Stimulated activated CD8-positive, alpha-beta memory T cell treated with anti-CD3 and anti-CD28 coated beads, Interleukin-12 subunit alpha, Interleukin-12 subunit beta, amount 100 ng/mL, for 24 hours (primary cell): ENCODE data around the gene FIBCD1.

Source experiments
- DNase-seq: peaks from one replicate; pipeline ENCODE4 v3.0.0-alpha.2; 2020; ENCODE audit errors: extremely low read depth

The FIBCD1 gene

DNA sequence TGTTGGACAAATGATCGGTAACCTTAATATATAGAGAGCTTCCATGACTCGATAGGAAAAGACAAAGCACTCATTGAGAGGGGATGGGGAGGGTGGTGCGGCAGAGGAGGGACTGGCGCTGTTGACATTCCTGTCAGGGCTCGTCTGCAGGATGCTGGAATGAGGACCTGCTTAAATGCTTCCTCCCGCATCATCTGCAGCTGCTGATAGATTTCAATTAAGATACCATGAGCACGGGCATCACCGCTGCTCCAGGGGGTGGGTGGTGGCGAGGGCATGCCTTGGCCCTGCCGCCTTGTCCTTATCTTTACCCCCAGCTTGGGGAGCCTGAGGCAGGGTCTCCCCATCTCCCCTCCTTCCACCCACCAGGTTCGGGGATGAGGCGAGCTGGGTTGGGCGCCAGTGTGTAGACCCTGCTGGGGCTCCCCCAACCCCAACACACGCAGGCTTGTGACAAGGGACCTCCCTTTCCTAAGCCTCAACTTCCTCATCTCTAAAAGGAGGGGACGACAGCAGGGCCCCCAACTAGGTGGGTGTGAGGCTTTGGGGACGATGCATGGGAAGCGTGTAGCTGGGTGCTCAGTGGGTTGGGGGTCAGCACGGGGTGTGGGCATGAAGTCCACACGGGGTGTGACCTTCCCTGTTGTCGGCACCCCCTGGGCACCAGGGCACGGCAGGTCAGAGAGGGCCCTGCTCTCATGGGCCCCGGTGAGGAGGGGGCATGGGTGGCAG is 30.7 kb downstream of the FIBCD1 start:
- DNase-seq, result no peak

DNA sequence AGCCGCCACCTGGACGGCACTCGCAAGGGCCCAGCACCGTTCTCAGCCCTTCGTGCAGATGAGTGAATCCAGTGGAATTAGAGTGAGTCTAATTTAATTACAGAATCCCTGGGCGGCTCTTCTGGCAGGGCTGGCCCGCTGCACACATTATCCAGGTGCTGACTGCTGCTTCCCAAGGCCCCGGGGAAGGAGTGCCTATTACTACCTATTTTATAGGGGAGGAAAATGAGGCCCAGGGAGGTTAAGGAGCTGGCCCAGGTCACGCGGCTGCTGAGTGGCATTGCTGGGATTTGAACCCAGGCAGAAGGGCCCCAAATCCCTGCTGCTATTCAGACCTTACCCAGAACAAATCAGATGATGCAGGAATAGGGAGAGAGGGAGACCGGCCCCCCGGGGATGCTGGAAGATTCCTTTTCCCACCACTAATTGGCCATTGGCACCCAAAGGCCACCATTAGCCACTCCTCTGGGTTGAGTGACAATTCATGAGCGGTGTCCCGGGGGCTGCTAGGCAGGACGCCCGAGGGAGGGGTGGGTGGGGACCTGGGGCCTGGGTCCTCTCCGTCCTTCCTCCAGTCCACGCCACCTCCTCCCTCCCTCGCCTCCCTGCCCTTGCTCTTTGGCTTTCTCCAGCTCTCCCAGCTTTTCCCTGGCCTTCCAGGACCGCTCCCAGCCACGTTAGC is 32.2 kb downstream of the FIBCD1 start:
- no peak for DNase-seq

DNA sequence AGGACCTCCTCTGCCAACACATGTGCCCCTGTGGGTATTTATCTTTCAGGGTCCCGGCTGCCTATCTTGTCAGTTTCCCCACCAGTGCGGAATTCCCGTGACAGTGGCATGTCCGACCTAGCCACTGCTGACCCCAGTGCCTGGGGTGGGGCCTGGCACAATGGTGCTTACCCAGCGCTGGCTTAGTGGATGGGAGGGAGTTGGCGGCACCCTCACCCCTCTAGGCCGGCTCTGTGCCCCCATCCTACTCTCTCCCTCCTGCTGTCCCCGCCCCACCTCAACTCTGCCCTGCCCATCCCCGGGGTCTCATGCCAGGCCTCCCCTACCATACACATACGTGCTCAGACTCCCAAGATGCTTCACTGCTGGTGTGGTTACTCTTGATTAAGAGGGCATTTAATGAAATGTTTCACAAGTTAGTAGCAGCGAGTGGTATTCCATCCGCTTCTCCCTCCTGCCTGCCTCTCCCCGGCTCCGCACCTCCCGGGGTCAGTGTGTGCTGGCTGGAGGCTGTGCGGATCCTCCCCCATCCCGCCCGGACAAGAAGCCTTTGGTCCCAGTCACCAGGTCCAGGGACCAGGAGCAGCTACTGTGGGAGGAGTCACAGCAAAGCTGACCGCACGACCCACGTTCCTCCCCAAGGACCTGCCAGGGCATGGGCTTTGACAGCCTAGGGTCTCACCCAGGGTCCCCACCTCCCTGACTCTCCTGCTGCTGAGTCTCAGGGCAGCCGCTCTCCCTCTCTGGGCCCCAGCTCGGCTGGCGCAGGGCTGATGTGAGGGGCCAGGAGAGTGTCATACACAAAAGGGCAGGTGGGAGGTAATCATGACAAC is 32.9 kb downstream of the FIBCD1 start:
- no peak for DNase-seq

DNA sequence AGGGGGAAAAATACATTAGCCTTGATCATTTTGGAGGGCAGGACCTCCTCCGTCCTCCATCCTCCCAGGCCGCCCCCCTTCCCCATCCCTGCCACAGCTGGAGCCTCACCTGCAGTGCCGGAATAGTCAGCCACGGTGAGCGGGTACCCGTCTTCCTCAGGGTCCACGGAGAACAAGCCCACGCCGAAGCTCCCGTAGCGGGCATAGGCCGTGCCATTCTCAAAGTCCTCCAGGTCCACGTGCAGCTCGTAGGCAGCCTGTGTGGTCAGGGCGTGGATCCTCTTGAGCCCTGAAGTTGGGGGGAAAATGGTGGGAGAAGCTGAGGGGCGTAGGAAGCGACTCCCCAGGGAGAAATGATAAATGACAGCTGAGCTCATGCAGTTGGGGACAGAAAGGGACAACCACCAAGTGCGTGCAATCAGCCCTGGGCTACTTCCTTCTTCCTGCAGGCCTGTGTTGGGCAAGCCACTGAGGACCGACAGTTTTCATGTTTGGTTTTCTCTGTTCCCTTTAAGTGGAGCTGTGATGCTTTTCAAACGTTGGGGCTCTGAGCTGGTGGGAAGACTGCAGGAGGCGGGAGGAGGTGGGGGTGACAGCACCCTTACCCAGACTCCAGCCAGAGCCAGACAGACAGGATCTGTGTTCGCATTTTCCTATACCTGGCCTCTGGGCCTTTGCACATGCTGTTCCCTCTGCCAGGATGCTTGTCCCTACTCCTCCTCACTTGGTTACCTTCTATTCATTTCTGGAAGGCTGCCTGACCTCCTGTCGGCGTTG is 33.7 kb downstream of the FIBCD1 start:
- DNase-seq, result no peak

DNA sequence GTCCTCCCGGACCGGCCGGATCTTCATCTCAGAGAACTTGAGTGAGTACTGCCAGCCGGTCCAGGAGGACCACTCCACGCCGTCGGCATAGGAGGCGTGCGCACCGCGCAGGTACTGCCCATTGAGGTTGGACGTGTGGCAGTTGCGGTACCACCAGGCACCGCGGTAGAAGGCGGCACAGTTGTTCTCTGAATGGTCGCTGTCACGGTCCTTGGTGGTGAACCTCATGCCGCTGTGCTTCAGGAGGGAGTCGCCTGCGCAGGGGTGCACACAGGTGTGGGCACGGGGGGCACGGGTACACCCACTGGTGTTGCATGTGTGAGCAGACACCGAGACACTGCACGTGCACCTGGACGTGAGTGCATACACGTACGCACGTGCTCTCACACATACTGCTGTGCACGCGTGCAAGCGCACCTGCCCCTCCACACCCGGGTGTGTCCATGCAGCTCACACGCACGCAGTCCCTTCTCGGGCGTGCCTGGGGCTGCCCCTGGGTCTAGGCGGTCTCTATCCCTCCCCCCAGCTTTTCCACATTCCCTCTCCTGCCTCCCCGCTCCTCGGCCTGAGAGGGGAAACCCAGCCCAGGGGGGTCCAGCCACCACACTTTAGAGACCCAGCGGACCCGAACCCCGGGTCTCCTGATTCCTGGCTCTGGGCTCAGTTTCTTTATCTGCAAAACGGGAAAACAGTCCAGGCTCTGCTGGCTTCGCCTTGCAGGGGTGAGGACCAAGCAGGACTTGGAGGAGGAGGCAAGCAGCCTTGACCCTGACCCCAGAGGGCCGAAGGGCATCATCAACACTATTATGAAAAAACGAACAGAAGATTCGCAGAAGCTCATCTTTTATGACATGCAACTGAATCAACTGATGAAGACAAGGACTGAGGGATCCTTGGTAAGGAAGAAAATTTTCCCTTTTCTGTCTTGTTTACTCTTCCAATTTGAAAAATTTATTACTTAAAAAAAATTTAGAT is 34.7 kb downstream of the FIBCD1 start:
- DNase-seq, result no peak

DNA sequence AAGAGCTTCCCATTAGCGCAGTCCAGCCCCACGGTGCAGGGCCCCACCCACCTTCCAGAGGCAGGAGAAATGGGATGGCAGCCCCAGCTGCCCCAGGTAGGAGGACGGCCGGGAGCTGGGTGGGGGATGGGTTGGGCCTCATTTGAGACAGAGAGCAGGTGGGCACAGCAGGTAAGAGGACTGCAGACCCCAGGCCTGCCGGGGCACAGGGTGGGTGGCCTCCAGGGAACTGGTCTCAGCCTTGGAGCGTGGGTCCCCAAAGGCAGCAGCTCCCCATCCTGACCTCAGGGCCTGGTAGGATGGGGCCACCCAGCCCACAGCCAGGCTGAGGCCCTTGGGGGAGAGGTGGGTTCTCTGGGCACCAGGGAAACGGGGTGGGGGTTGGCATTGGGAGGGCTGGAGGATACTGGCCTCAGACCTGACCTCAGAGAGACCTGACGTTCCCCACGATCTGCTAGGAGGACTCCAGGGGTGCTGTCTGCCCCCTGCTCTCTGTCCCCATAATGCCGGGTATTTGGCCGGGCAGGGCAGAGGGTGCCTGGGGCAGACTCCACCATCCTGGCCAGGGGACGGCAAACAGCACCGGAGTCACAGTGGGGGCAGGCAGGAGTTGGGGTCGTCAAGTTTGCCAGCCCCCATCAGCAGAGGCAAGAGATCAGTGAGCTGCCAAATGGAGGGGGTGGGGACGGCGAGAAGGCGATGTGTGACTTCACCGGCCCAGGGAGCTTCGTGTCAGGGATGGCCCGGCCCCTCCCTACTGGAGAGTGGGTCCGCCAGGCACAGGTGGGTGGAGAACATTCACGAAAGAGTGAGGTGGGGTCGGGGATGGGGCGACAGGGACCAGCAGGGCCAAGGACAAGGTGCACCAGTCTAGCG is 35.6 kb downstream of the FIBCD1 start:
- DNase-seq, result no peak

DNA sequence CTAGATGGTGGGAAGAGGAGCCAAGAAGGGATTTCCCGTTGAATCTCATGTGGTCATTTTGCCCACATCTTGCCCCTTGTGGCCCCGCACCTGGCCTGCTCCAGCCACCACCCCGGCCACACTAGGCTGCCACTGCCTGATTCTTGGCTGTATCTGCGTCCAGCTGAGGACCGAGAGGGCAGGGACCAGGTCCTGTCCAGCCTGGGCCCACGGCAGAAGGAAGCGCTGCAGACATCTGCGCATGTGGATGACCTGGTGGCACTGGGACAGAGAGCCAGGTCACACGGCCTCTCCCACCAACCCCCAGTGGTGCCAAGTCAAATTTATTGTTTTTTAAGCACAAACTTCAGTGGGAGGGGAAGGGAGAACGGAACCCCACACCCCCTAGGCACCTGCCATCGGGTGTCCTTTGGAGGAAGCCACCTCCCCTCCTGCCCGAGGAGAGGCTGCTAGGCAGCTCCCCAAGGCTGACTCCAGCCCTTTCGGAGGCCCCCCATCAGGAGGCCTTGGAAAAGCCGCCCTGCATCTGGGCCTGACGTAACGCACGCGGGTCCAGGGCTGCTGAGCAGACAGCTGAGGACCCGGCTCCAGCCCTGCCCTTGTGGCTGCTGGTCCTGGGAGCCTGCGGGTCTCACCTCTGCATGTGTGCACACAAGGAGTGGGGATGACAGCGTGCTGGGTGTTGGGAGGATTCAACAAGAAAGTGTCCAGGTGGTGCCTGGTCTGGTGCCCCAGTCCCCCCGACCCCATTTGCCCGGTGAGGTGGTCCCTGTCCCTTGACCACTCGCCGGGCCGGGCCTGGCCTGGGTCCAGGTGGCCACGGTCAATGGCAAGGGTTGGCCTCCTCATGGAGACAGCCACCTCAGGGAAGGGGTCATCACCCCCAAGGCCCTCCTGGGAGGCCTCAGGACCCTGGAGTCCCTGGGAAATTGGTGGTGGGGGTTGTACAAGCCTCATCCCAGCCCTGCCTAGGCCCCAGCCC is 36.6 kb downstream of the FIBCD1 start:
- no peak for DNase-seq

DNA sequence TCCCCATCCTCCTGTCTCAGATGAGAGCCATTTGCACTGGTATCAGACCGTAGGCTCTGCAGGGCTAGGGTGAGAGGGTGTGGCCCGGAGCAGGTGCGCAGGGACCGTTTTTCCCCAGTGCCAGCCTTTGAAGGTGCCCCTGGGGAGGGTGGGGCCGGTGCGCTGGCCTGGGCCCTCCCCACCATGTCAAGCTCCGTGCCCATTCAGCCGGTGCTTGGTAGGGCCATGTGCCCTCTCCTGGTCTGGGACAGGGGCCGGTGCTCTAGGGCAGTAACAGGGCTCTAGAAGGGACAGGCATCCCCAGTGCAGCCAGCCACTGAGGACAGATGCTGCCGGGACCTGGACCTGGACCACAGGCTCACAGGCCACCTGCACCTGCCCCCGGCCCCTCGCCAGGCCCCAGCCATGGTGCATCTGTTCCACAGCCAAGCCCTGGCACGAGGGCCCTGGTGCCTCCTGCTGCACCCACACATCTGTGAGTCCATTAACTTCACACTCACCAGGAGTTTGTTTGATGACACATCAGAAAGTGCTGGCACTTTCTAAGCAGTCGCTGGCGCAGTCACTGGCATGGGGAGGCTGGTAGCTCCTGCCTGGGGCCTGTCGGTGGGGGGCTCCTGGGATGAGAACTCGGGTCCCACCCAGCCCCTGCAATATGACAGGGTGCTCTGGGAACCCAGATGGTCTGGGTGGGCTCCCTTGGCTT is 37.4 kb downstream of the FIBCD1 start:
- DNase-seq, result no peak

DNA sequence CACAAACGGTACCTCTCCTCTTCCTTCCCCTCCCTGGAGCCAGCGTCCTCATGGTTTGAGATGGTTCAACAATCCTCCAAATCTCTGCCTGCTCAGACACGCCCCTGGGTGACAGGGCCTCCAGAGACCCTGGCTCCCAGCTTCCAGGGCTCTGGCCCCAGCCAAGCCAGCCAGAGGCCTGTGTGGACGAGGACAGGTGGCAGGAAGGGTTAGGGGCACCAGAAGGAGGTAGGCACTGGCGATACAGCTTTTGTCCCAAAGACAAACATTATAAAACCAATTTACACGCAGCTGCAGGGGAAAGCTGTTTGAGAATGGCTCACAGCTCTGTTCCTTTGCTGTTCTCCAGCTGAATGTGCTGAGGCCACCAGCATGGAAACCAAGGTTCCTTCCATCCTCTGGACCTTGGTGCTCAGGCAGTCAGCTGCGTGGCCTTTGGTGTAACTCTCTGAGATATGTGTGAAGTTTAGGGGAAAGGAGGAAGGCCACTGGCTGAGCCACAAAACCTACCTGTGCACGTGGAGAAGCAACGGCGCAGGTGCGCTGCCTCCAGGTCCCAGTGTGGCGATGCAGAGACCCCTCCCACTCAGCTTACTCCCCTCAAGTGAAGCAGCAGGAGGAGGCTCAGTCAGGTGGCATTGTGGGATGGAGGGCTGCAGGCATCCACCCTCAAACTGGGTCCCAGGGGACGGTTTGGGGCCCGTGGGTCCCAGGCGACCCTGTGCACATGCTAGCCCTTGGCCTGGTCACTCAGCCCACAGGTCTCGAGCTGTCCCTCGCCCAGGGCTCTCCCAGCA is 38.1 kb downstream of the FIBCD1 start:
- no peak for DNase-seq

DNA sequence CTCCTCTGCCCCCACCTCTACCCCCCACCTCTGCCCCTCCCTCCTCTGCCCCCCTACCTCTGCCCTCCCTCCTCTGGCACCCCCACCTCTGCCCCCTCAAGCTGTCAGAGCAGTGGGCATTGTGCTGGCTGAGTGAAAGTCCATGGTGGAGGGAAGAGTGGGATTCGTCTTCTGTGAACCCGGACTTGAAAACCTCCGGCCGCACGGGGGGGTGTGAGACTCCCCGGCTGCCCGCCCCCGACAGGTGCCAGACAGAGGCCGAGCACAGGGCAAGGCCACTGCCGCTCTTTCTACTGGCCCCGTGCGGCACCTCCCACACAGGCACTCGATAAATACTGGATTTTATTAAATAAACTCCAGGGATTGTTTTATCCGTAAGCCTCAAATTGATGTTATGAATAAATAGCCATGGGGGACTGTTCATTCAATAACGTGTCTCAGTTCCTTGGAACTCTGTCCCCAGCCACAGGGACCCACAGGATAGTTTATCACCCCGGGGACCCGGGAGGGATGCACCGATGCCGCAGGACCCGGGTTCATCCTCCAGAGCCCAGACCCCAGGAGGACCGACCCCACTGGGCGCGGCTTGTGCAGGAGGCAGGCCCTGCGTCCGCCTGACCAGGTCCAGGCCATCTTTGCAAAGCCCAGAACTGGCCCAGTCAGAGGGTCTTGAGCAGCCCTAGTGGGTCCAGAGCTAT is 39.8 kb downstream of the FIBCD1 start:
- DNase-seq, result no peak

DNA sequence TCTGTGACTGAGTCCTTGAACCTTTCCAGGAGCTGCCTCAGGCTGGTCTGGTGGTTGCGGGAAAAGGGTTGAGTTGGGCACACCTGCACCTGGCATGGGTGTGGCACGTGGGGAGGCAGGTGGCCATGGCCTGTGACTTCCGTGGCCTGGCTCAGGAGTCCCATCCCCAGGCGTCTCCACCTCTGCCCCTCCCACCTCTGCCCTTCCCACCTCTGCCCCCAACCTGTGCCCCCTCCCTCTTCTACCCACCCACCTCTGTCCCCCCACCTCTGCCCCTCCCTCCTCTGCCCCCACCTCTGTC is 40.5 kb downstream of the FIBCD1 start:
- no peak for DNase-seq

DNA sequence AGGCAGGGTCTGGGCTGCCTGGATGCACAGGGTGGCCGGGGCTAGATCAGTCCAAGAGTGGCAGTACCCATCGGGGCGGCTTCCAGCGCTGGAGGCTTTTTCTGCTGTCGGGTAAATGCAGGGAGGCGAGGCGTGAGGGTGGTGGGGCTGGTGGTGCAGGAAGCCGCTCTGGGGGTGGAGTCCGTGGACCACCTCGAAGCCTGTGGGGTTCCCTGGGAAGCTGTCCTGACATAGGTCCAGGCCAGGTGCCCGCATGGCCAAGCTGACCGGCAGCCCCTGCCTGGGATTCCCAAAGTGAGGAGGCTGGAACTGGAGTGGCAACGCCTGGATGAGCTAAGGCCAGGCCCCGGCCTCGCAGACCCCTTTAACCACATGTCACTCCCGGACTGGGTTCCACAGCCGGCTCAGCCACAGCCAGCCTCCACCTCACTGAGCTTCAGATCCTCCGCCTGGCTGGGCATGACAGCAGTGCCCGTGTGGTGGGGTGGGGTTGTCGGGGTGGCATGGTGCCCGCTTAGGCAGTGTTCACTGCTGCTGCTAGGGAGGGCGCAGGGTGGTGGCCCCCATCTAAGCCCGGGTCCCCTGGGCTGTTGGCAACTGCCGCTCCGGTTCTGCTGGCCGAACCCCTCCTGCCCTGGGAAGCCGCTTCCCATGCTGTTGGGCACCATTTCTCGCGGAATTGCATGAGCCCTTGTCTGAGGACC is 41.0 kb downstream of the FIBCD1 start:
- DNase-seq, result no peak

DNA sequence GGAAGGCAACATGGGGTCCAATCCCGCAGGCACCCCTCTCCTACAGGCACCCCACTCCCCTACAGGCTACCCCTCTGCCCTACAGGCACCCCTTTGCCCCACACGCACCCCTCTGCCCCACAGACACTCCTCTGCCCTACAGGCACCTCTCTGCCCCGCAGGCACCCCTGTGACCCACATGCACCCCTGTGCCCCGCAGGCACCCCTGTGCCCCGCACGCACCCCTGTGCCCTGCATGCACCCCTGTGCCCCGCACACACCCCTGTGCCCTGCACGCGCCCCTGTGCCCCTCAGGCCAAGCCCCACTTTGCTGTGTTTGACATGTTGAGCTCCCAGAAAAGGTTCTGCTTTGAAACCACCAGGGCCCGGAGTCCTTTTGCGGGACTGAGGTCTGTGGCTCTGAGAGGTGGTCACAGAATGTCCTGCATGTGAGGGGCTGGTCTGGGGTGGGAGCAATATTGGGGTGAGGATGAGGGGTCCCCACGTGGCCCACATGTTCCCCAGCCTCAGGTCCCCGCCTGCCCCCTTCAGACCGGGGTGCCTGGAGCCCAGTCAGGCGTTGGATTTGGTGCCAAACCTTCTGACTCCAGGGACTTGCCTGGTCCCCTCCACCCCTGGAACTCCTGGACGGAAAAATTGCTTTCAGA is 41.8 kb downstream of the FIBCD1 start:
- no peak for DNase-seq

DNA sequence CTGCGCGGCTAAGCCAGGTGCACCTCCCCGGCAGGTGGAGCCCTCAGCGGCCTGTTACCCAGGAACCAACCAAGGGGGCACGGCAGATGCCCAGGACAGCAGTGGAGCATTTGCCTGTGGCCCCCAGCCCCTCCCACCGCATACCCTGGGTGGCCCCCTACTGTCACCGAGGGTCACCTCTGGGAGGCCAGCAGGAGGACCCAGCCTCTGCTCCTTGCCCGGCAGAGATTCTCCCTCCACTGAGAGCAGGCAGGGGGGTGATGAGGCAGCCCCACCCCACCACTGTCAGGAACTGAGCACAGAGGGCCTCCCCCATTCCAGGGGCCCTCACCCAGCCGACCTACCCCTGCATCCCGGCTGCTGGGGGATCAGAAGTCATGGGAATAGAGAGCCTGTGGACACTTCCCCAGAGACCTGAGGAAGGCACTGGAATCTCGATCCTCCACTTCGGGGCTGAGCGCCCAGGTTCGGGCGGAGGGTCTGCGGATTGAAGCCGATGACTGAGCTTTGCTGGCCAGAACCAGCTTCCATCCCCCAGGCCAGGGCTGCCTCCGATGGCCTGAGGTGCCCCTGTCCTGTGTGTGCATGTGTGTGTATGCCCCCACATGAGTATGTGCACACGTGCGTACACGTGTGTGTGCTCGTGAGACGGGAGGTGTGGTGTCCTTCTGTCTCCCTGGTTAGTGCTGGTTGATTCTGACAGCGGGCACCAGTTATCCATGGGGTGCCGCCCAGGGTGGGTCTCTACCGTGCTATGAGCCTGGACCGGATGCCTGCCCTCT is 42.6 kb downstream of the FIBCD1 start, which contains the start of gene QRFP:
Gene QRFP (minus strand): TSS at position 580 of the 782 bp plus-strand sequence. CDS start 2,974 bp downstream, outside the sequence.
- DNase-seq, result no peak
